Measurements from ENCODE around the gene PLXNA2.

DNA sequence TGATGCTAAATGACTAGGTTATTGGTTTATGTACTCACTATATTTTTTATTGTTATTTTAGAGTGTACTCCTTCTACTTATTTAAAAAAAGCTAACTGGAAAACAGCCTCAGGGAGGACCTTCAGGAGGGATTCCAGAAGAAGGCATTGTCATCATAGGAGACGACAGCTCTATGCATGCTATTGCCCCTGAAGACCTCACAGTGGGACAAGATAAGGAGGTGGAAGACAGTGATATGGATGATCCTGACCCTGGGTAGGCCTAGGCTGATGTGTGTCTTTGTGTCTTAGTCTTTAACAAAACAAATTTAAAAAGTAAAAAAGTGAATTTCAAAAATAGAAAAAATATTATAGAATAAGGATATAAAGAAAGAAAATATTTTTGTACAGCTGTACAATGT lies 177.6 kb downstream of the PLXNA2 start:
- TF ChIP-seq POLR2A (IDR thresholded peaks at IDR 0.05), result no peak
- TF ChIP-seq CTCF (IDR thresholded peaks at IDR 0.05), result no peak
